ENCODE data around the gene MAP7. TPM values are rescaled to one million over a fixed set of nuclear protein-coding genes. Genes with fewer than 3 reads are reported as not detected.

MAP7 gene
- total RNA-seq, 6 experiments from 2014 or later, result 0.14 to 0.65 (median 0.51) TPM

- TF ChIP-seq CTCF (IDR thresholded peaks at IDR 0.05), result no peak
- H3K27ac Mint-ChIP-seq, result no peak overlapping the region
- no peaks in the 10 kb centered on the region for H3K9me3 Mint-ChIP-seq
- DNase-seq, result no peak
- no peaks in the 10 kb centered on the region for H3K4me1 Mint-ChIP-seq (ENCODE audit: low read depth)
- H3K27me3 Mint-ChIP-seq (ENCODE audit: insufficient read depth), result peaks cover 7% of the 10 kb centered on the region
- H3K4me3 Mint-ChIP-seq, result no peak overlapping the region
- no peaks in the 10 kb centered on the region for H3K36me3 Mint-ChIP-seq (ENCODE audit: low read depth)
Observed at GRCh38 chr6:136424901-136425300, 125.3 kb downstream of the MAP7 start.

GRCh38 chr6:136424450-136424849 lies 125.8 kb downstream of the MAP7 start:
- no peak for DNase-seq
- Mint-ChIP-seq H3K27ac (no peak overlapping the region), H3K4me3 (no peak overlapping the region), H3K36me3 (ENCODE audit: low read depth) (no peaks in the 10 kb centered on the region), H3K4me1 (ENCODE audit: low read depth) (no peaks in the 10 kb centered on the region), H3K9me3 (no peaks in the 10 kb centered on the region), H3K27me3 (ENCODE audit: insufficient read depth) (peaks cover 7% of the 10 kb centered on the region)
- TF ChIP-seq CTCF (IDR thresholded peaks at IDR 0.05), result no peak

GRCh38 chr6:136421537-136422158 lies 128.6 kb downstream of the MAP7 start:
- peaks cover 7% of the 10 kb centered on the region for H3K27me3 Mint-ChIP-seq (ENCODE audit: insufficient read depth)
- no peak overlapping the region for H3K27ac Mint-ChIP-seq
- no peaks in the 10 kb centered on the region for H3K36me3 Mint-ChIP-seq (ENCODE audit: low read depth)
- H3K4me1 Mint-ChIP-seq (ENCODE audit: low read depth), result no peaks in the 10 kb centered on the region
- H3K4me3 Mint-ChIP-seq, result no peak overlapping the region
- no peak for DNase-seq
- no peak for TF ChIP-seq CTCF (IDR thresholded peaks at IDR 0.05)
- H3K9me3 Mint-ChIP-seq, result no peaks in the 10 kb centered on the region

GRCh38 chr6:136420853-136421252 lies 129.4 kb downstream of the MAP7 start:
- no peak overlapping the region for H3K27ac Mint-ChIP-seq
- DNase-seq, result no peak
- H3K4me1 Mint-ChIP-seq (ENCODE audit: low read depth), result no peaks in the 10 kb centered on the region
- H3K4me3 Mint-ChIP-seq, result no peak overlapping the region
- no peak for TF ChIP-seq CTCF (IDR thresholded peaks at IDR 0.05)
- H3K36me3 Mint-ChIP-seq (ENCODE audit: low read depth), result no peaks in the 10 kb centered on the region
- H3K27me3 Mint-ChIP-seq (ENCODE audit: insufficient read depth), result peaks cover 7% of the 10 kb centered on the region
- no peaks in the 10 kb centered on the region for H3K9me3 Mint-ChIP-seq

GRCh38 chr6:136415351-136416007 lies 134.7 kb downstream of the MAP7 start:
- TF ChIP-seq CTCF (IDR thresholded peaks at IDR 0.05), result no peak
- no peaks in the 10 kb centered on the region for H3K9me3 Mint-ChIP-seq
- H3K36me3 Mint-ChIP-seq (ENCODE audit: low read depth), result no peaks in the 10 kb centered on the region
- H3K4me1 Mint-ChIP-seq (ENCODE audit: low read depth), result peaks cover 1% of the 10 kb centered on the region; the same call in 1 of the 2 replicates
- no peak for DNase-seq
- H3K4me3 Mint-ChIP-seq, result no peak overlapping the region
- no peaks in the 10 kb centered on the region; the same call in none of the 2 replicates for H3K27me3 Mint-ChIP-seq (ENCODE audit: insufficient read depth)
- H3K27ac Mint-ChIP-seq, result no peak overlapping the region

All from HFFc6 (cell line).